HG03196 (cell line): Measurements from ENCODE around the gene SLC14A1.

Source experiments
- ATAC-seq: cut with Tn5 transposase; IDR thresholded peaks from one replicate; pipeline ENCODE4 v1.9.1; 2021; ENCODE audit not compliant: unreplicated experiment

Gene SLC14A1

DNA sequence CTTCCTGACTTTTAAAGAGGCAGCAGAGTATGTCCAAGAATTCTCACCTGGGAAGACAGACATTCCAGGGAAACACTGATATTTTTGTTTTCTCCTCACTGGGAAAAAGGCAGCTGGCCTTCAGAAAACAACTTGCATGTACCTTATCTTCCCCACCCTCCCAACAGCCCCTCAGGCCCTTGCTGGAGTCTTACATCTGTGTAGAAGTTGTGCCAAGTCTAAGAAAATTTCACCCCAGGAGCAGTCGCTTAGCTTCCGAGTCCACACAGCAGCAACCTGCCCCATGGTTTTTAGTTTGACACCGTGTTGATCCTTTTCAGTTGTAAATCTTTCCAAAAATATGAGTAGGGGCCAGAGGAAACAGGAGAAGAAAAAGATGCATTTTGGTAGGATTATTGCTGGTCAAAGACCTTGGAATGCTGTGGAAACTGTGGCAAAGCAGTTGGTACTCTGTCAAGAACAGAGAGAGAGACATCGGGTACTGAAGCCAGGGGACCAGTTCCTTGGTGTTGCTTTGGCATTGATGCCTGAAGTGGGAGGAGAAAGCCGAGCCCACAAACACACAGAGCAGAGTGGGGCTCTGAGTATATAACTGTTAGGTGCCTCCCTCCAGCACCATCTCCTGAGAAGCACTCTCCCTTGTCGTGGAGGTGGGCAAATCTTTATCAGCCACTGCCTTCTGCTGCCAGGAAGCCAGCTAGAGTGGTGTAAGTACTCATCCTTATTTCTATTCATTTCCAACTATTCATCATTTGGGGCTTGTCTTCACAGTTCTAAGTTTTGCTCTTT is at the start of gene SLC14A1:
Gene SLC14A1, plus strand, starts transcription at position 615 of the 789 bp plus-strand sequence. CDS start 6,140 bp downstream, outside the sequence.
- ATAC-seq: no peak

- ATAC-seq: no peak
Observed at GRCh38 chr18:45677276-45677807, 46.6 kb upstream of the SLC14A1 start.

DNA sequence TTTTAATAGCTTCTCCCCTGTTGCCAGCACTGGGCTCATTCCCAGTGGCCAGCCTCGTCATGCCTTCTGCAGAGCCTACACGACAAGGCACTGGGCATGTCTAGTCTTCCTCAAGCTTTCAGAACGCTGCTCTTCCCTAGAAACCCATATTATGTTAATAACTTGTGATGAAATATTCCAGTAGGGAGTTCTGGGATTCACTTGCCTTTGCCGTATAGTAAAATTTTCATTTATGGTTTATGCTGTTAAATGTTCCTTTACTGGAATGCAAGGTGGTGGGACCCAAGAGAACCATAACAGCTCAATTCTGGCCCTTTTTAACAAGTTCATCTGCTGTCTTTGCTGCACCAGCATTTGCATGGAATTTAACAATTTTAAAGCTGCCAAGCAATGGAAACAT is 45.5 kb upstream of the SLC14A1 start:
- no peak for ATAC-seq

DNA sequence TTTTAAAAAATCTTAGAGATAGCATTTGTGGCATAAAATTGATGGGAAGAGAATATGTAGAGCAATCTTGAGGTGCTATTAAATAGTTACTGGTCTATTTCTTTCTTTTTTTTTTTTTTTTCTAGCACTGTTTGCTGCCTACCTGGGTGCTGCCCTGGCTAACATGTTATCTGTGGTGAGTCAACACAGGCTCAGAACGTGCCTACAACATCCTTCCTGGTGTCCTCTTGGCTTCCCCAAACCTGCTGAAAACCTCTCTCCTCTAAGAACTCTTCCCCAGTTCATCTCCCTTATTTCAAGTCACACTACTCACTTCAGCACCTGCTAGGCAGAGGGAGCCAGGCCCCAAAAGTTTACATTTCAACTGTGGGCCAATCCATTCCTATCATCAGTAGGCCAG is 45.1 kb upstream of the SLC14A1 start:
- no peak for ATAC-seq

DNA sequence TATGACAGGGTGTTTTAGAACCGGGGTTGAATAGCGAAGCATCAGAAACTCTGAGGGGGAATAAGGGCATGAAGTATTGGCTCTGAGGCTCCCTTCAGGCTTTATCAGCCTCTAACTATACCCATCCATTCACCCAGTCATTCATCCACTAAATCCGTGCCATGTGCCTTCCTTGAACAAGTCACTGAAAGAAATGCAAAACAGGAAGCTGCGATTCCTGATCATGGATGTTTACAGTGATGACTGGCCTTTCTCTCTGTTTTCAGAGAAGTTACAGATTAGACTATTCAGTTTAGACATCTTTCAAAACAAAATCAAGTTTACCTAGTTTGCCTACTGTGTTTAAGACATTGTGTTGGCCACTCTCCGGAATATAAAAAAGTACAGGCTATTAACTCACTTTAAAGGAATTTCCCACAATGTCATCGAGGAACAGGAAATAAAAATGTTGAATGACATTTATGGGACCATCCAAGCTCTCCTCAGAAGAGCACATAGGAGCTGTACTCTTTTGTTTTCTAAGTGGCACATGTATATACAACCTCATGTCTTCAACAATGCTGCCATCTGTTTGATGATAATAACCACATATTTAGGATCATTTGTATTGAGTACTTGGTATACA is 43.8 kb upstream of the SLC14A1 start:
- ATAC-seq: no peak

DNA sequence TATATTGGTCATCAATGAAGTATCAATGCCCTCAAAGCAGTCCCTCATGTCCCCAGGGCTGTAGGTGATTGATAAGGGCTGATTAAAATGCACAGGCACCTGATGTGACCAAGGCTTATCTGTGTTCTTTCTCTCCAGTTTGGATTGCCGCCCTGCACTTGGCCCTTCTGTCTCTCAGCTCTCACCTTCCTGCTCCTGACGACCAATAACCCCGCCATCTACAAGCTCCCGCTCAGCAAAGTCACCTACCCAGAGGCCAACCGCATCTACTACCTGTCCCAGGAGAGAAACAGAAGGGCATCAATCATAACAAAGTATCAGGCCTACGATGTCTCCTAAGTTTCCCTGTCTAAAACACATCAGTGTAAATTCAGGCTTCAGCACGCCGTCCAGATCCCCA is 41.8 kb upstream of the SLC14A1 start:
- ATAC-seq: no peak

GRCh38 chr18:45684341-45685115 is 39.5 kb upstream of the SLC14A1 start:
- no peak for ATAC-seq

DNA sequence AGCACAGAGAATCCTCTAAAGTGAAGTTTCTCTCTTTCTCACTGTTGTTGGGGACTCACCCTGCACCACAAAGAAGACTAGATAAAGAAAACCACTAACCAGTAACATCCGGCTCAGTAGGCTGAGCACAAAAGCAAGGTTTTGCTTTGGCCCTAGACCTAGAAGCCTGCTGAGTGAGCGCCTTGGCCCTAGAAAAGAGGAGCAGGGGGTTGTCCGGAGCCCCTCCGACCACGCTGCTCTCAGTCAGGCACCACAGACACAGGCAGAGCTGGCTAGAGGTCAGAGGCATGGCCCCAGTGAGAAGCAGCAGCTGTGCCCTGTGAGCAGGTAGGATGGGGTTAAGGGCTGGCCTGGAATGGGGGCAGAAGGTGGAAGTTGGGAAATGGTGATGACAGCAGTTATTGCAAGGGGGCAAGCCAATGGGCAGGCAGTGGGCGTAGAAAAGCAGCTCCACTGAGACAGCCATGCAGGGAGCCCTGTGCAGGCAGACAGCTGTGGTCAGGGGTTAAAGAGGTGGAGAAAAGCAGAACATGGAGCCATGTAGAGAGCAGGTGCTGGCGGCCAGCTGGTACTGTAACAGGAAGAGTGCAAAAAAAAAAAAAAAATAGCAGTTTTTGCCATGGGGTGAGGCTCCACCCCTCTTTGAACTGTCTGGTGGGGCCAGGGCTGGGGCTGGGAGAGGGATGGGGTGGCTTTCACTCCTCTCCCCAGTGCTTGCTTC is 36.9 kb upstream of the SLC14A1 start:
- peak; percentile 81 for ATAC-seq

- peak; percentile 31 for ATAC-seq
Observed at GRCh38 chr18:45687621-45688020, 36.4 kb upstream of the SLC14A1 start.

DNA sequence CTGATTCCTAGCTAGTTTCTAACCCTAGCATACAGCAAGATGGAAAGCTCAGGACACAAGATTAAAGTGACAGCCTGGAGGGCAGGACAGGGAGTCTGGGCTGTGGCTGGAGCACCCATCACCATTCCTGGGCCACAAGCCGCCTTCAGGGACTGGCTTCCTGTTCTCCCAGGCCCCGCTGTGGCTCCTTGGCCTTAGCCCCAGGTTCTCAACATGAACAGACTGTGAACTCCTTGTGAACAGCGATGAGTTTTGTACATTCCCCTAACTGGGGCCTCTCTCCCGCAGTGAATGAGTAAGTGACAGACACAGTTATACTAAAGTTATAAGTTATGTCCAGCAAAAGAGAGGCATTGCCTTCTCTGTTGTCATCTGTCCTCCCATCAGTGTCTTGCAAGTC is 35.9 kb upstream of the SLC14A1 start:
- no peak for ATAC-seq

GRCh38 chr18:45688833-45689232 is 35.1 kb upstream of the SLC14A1 start:
- no peak for ATAC-seq

- ATAC-seq: no peak
Observed at GRCh38 chr18:45689396-45689795, 34.6 kb upstream of the SLC14A1 start.

DNA sequence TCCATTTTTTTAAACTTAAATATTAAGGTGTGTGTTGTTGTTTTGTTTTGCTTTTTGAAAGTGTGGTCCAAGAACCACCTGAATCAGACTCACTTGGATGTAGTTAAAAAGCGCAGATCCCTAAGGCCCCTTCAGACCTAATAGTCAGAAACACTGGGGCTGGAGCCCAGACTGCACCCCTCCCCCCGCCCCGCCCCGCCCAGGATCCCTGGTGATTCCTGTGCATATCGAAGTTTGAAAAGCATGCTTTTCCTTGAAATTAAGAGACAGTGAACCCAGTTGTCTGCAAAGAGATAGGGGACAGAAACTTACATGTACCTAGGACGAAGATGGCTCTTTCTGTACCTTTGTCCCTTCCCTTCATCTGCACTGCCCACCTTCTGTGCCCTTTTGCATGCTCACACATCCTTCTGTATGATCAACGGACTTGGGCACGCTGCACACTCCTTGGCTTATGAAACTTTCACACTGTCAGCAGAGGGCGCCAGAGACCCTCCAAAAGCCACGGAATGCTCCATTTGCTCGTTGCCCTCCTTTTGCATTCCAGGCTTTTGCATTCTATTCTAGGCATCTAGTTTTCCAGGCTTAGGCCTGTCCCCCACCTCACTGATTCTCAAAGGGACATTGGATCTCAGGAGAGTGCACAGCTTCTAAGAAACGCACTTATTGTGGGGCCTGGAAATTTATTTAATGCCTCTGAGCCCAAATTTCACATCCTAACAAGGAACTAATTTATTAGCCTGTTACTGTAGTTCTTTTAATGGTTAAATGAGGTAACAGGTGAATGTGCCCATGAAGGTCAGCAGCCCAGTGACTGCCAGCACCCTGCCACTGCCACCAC is 32.8 kb upstream of the SLC14A1 start:
- no peak for ATAC-seq

- no peak for ATAC-seq
Observed at GRCh38 chr18:45691816-45692179, 32.2 kb upstream of the SLC14A1 start.

DNA sequence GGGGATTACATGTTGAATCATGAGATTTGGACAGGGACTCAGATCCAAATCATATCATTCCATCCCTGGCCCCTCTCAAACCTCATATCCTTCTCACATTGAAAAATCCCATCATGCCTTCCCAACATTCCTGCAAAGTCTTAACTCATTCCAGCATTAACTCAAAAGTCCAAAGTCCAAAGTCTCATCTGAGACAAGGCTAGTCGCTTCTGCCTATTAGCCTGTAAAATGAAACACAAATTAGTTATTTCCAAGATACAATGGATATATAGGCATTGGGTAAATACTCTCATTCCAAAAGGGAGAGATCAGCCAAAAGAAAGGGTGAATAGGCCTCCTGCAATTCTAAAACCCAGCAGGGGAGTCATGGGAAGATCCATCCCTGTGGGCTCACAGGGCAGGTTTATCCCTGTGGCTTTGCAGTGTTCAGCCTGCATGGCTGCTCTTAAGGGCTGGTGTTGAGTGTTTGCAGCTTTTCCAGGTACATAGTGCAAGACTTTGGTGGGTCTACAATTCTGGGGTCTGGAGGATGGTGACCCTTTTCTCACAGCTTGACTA is 21.2 kb upstream of the SLC14A1 start:
- ATAC-seq: no peak

DNA sequence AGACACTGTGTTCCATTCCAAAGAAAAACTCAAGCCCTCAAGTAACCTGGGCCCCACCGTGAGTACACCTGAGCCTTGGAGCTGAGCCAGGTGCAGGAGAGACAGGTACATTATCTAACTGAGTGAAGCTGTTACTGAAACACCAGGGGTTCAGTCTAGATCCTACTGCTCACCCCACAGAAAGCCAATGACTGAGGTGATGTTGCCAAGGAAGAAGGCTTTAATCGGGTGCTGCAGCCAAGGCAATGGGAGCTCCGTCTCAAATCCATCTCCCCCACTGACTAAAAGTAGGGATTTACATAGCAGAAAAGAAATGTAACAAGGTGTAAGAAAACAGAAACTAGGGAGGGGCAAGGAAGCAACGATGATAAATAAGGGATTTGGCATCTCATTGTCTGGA is 15.2 kb upstream of the SLC14A1 start:
- ATAC-seq: no peak

DNA sequence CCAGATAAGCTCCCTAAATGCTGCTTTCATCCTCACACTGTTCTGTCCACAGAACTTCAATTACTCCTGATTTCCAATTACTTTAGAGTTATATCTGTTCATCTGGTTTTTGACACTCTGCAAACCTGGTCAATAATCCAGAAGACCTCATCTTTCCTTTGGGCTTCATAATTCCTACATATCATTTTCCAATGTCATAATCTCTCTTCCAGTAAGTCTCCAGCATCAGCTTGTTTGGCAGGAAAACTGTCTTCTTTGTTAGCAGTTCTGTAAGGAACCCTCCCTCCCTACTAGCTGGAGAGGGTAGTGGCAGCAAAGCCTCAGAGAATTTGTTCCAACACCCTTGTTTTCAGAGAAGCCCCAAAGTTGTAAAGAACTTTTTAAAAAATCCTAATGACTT is 11.9 kb upstream of the SLC14A1 start:
- ATAC-seq: no peak

GRCh38 chr18:45713239-45713638 is 10.7 kb upstream of the SLC14A1 start:
- ATAC-seq: no peak

DNA sequence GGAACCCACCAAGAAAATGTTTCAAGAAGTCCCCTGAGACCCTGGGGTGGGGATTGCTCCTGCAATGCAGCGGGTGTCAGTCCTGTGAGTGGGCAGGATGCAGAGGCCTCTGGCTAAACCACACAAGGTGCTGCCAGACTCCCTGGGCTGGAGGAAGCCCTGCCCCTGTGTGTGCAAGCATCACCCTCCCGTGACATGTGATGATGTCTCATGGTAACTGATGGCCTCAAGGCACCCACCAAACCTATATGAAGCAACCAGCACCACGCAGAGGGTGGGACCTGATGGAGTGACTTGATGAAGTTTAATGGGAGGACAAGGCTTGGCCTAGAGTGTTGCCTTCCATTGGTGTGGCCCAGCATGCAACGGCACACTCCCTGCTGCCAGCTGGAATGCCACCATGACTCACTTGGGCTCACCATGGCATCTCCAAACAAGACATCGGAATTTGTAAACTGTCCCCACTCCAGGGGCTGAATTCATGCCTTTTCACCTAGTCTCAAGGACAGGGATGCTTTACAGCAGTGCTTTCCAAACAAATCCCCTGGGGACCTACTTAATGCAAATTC is 8.7 kb upstream of the SLC14A1 start:
- ATAC-seq: no peak
